AG09309 (cell line): ENCODE measurements around the gene GALNT5.

Source experiments
- DNase-seq: peaks from one replicate; pipeline ENCODE4 v3.0.0-alpha.2; 2010; ENCODE audit warnings: low read depth
- H3K4me3 ChIP-seq: 2 replicates; pipeline ENCODE4 v1.5.1; 2011; ENCODE audit warnings: mild to moderate bottlenecking, low read depth, low read length, moderate library complexity; ENCODE audit not compliant: control insufficient read depth
- CTCF ChIP-seq: IDR thresholded peaks from 2 replicates; pipeline ENCODE4 v1.5.1; 2011; ENCODE audit warnings: mild to moderate bottlenecking, low read depth, low read length, inconsistent platforms; ENCODE audit not compliant: insufficient read depth, control insufficient read depth; ENCODE audit errors: missing control alignments

The GALNT5 gene

GRCh38 chr2:157257312-157258252 lies at the start of gene GALNT5:
Gene GALNT5 (plus strand): TSS chr2:157257705. CDS start chr2:157258083, 378 bp downstream.
- H3K4me3 ChIP-seq: peak within 1 kb of the TSS; percentile 73
- TF ChIP-seq CTCF: no peak
- DNase-seq: no peak

GRCh38 chr2:157216286-157216965 lies 41.1 kb upstream of the GALNT5 start:
- TF ChIP-seq CTCF: no peak
- no peak overlapping the region for H3K4me3 ChIP-seq
- no peak for DNase-seq

GRCh38 chr2:157217409-157217808 lies 40.1 kb upstream of the GALNT5 start:
- no peak for DNase-seq
- no peak overlapping the region for H3K4me3 ChIP-seq
- TF ChIP-seq CTCF: no peak

- TF ChIP-seq CTCF: no peak
- no peak for DNase-seq
- H3K4me3 ChIP-seq: no peak overlapping the region
Measured at GRCh38 chr2:157218911-157219310, 38.6 kb upstream of the GALNT5 start.

- no peak overlapping the region for H3K4me3 ChIP-seq
- DNase-seq: no peak
- no peak for TF ChIP-seq CTCF
Measured at GRCh38 chr2:157220502-157220901, 37.0 kb upstream of the GALNT5 start.

- H3K4me3 ChIP-seq: no peak overlapping the region
- DNase-seq: no peak
- no peak for TF ChIP-seq CTCF
Measured at GRCh38 chr2:157221394-157221988, 36.0 kb upstream of the GALNT5 start.
